Cardiac fibroblast (primary cell): ENCODE results near the gene ADAMTS20.

Experiments
- DNase-seq, 2 donors: peaks; one replicate each; pipeline versions ENCODE4 v3.0.0 to v3.0.0-alpha.2; 2010; ENCODE audit warnings: low read depth in 2 of 2
- H3K4me3 ChIP-seq, 2 donors: replicated peaks in 1 of 2; 1 replicate in 1 of 2; 2 replicates in 1 of 2; pipeline ENCODE4 v1.5.1; 2011; ENCODE audit warnings: low read depth in 2 of 2, low read length in 2 of 2, mild to moderate bottlenecking in 2 of 2, moderate library complexity in 1 of 2
- TF ChIP-seq, protein P1 (sequence below): IDR thresholded peaks from one replicate; pipeline ENCODE4 v1.5.1; 2011; ENCODE audit warnings: low read depth, mild to moderate bottlenecking, low read length, inconsistent platforms

Gene ADAMTS20

DNA sequence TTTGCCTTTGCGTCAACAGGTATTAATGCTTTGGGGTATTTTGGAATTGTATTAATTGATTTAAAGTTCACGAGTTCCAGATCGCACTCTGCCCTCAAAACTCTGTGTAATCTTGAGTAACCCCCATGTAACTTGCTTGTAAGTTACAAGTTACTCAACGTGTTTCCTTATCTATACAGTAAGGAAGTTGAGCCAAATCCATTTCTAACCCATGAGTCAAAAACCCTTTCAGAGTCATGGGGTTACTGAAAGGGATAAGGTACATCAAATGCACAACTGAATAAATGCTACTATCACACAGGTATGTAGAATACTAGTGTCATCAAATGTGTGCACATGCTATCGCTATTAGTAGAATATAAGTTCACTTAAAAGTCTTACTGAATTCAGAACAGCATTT is 28.6 kb upstream of the ADAMTS20 start:
- TF ChIP-seq, protein P1, sequence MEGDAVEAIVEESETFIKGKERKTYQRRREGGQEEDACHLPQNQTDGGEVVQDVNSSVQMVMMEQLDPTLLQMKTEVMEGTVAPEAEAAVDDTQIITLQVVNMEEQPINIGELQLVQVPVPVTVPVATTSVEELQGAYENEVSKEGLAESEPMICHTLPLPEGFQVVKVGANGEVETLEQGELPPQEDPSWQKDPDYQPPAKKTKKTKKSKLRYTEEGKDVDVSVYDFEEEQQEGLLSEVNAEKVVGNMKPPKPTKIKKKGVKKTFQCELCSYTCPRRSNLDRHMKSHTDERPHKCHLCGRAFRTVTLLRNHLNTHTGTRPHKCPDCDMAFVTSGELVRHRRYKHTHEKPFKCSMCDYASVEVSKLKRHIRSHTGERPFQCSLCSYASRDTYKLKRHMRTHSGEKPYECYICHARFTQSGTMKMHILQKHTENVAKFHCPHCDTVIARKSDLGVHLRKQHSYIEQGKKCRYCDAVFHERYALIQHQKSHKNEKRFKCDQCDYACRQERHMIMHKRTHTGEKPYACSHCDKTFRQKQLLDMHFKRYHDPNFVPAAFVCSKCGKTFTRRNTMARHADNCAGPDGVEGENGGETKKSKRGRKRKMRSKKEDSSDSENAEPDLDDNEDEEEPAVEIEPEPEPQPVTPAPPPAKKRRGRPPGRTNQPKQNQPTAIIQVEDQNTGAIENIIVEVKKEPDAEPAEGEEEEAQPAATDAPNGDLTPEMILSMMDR = no peak
- no peak overlapping the region for H3K4me3 ChIP-seq
- DNase-seq = no peak

DNA sequence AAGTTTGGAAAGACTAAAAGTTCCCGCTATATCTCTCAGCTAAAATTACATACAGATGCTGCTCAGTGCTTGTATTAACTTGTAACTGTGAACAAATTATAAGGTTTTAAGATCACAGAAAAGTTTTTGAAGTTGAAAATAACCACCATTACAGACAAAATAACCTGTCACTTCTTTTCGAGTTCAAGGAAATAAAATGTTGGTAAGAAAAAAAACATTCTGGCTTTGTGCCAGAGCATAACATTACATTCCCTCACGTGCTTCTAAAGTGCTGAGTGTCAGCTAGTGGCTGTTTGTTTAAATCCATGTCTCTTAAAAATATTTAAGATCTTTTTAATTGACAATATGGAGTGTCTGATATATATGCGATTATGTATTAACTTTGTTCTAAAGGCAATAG is 27.2 kb upstream of the ADAMTS20 start:
- no peak overlapping the region for H3K4me3 ChIP-seq
- no peak for DNase-seq
- TF ChIP-seq, protein P1 = no peak

DNA sequence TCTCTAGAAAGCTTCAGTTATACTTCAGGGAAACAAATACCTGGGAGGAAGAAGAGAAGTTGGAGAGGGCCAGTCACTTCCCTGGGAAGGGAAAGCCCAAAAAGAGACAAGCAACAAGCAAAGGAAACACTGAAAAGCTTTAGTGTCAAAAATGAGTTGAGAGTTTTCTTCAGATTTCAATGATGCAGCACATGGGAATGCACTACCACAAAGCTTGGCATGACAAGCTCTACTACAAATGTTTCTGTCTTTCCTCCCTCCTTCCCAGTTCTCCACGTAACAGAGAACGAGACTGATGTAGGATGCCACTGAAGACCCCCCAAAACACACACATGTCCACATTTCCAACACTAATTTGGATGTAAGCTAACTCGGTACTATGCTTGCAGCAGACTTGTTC is 26.8 kb upstream of the ADAMTS20 start:
- TF ChIP-seq, protein P1 = no peak
- DNase-seq = no peak
- no peak overlapping the region for H3K4me3 ChIP-seq

DNA sequence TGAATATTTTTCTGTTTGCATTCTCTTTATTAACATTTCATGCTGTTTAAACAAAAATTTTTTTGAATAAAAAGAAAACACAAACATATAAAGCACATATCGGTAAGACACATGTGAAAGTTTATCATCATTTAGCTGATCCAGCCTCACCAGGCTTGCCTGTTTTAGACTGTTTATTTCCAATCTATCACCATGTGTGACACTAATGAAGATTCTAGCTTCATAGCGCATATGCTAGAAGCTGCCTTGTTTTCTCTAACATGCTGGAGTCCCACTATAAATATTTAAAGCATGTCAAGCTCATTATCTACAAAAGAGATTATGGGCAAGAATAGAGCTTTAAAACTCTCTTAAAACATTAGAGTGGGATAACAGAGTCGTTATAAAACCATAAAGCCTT is 25.4 kb upstream of the ADAMTS20 start:
- TF ChIP-seq, protein P1 = no peak
- no peak for DNase-seq
- no peak overlapping the region for H3K4me3 ChIP-seq

DNA sequence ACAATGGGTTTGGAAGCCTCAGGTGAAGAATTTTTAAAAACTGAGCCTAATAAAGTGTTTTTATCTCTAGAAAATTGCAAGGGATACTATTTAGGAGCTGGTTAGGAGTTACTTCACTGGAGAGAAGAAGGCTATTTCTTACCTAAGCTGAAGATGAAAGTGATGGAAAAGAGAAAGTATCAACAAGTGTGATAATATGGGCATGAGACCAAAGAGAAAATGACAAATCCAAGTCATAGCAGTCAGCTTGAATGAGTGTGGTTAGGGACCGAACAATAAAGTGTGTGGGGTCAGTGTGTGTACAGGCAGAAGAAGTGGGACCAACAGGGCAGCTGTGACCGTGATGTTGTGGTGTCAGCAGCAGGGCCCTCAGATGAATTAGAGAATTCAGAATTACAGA is 24.2 kb upstream of the ADAMTS20 start:
- H3K4me3 ChIP-seq = no peak overlapping the region
- no peak for DNase-seq
- TF ChIP-seq, protein P1 = no peak

DNA sequence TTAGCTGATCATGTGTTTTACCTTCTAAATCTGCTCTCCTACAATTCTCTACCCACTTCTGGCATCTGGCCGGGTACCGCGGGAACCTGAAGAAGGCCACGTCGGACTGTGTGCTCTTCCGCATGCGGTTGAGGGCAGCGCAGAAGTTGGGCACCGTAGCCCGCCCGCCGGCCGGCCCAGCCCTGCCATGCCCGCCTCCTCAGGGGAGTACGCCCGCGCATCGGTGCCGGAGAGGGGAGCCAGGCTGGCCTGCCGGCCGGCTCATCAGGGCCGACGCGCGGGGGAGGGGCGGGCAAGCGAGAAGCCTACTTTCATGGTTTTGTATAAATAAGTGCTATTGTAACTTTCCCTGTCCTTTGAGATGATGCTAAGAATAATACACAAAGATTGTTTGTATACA is 19.9 kb upstream of the ADAMTS20 start:
- DNase-seq = no peak
- TF ChIP-seq, protein P1 = no peak
- H3K4me3 ChIP-seq = no peak overlapping the region

DNA sequence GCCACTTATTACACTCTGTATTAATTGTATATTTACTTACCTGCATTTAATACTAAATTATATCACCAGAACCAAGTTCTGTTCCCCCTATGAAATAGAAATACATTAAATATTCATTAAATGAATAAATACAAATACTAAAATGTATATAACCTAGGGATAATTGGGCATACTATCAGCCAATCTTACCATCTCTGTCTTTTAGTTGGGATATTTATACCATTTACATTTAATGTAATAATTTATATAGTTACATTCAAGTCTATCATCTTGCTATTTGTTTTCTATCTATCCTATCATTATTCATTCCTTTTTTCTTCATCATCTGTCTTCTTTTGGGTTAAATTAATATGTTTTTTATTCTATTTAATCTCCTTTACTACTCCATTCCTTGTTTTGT is 4.1 kb upstream of the ADAMTS20 start:
- H3K4me3 ChIP-seq = no peak overlapping the region
- TF ChIP-seq, protein P1 = no peak
- DNase-seq = no peak
